Parathyroid adenoma (tissue), 2 donors: ENCODE data around the gene BST1.

Experiments used
- H2AFZ ChIP-seq: fragments of 300-600 bp; sonication (generic); one replicate; pipeline ENCODE4 v1.7.0; 2017; ENCODE audit warnings: antibody characterized with exemption, mild to moderate bottlenecking
- H3K27ac ChIP-seq: fragments of 300-600 bp; sonication (generic); one replicate; pipeline ENCODE4 v1.7.0; 2017
- H3K27me3 ChIP-seq: fragments of 300-600 bp; sonication (generic); one replicate; pipeline ENCODE4 v1.7.0; 2017; ENCODE audit warnings: low read length; ENCODE audit not compliant: control insufficient read depth, insufficient read depth
- H3K36me3 ChIP-seq: fragments of 300-600 bp; sonication (generic); one replicate; pipeline ENCODE4 v1.7.0; 2017; ENCODE audit warnings: low read length; ENCODE audit not compliant: control insufficient read depth, insufficient read depth
- H3K4me1 ChIP-seq: fragments of 300-600 bp; sonication (generic); one replicate; pipeline ENCODE4 v1.7.0; 2017; ENCODE audit warnings: control low read depth
- H3K4me2 ChIP-seq: fragments of 300-600 bp; sonication (generic); one replicate; pipeline ENCODE4 v1.7.0; 2017; ENCODE audit warnings: low read length
- H3K4me3 ChIP-seq: fragments of 300-600 bp; sonication (generic); one replicate; pipeline ENCODE4 v1.7.0; 2017; ENCODE audit warnings: low read depth, low read length
- H3K79me2 ChIP-seq: fragments of 300-600 bp; sonication (generic); one replicate; pipeline ENCODE4 v1.7.0; 2017; ENCODE audit warnings: control low read depth
- H3K9ac ChIP-seq: fragments of 300-600 bp; sonication (generic); one replicate; pipeline ENCODE4 v1.7.0; 2017; ENCODE audit warnings: mild to moderate bottlenecking
- H3K9me3 ChIP-seq: fragments of 300-600 bp; sonication (generic); one replicate; pipeline ENCODE4 v1.7.0; 2017; ENCODE audit warnings: low read length; ENCODE audit not compliant: control insufficient read depth
- CTCF ChIP-seq: fragments of 300-600 bp; sonication (generic); IDR thresholded peaks from one replicate; pipeline ENCODE4 v1.7.0; 2017; ENCODE audit warnings: antibody characterized with exemption, mild to moderate bottlenecking
- donor health status: primary hyperparathyroidism.

The BST1 gene

DNA sequence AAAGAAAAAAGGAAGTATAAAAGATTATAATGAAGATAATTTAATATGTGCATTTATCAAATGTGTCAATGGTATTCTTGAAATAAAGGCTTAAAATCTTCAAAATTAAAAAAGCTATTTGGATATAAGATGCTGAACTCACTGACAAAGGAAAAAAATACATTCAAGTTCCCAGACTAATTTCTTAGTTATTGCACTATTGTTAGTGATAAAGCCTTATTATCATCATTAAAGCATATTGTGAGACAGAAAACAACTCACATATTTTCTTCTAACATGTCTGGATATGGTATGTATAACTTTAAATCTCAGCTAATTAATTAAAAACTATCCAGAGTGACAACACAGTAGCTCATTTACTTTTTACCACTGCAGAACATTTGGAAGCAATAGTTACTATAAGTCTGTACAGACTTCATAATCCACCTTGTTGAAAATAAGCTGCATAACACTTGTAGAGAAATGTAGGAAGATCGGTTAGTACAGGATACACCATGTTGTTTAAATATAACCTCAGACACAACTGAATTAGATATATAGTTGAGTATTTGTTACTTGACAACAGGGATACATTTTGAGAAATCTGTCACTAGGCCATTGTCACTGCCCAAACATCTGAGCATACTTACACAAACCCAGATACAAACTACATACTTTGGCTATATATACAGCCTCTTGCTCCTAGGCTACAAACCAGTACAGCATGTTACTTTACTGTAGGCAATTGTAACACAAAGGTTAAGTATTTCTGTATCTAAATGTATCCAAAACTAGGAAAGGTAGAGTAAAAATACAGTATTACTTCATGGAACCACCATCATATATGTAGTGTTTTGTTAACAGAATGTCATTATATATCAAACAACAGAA, 34.1 kb upstream of the BST1 start:
- no peak overlapping the region for H2AFZ ChIP-seq
- no peaks in the 10 kb centered on the region for H3K79me2 ChIP-seq
- no peaks in the 10 kb centered on the region for H3K36me3 ChIP-seq
- no peak overlapping the region for H3K27ac ChIP-seq
- no peaks in the 10 kb centered on the region for H3K27me3 ChIP-seq
- no peaks in the 10 kb centered on the region for H3K9me3 ChIP-seq
- H3K4me3 ChIP-seq, result no peak overlapping the region
- H3K4me2 ChIP-seq, result no peak overlapping the region
- H3K4me1 ChIP-seq, result no peaks in the 10 kb centered on the region
- H3K9ac ChIP-seq, result no peak overlapping the region
- TF ChIP-seq CTCF, result no peak

- Histone ChIP-seq H3K4me3 (no peak overlapping the region), H3K4me1 (no peaks in the 10 kb centered on the region), H3K27ac (no peak overlapping the region), H3K4me2 (no peak overlapping the region), H3K79me2 (no peaks in the 10 kb centered on the region), H3K9ac (no peak overlapping the region), H3K9me3 (no peaks in the 10 kb centered on the region), H2AFZ (no peak overlapping the region), H3K27me3 (no peaks in the 10 kb centered on the region), H3K36me3 (no peaks in the 10 kb centered on the region)
- no peak for TF ChIP-seq CTCF
Observed at GRCh38 chr4:15670576-15670975, 32.3 kb upstream of the BST1 start.

GRCh38 chr4:15672101-15672500, 30.8 kb upstream of the BST1 start:
- no peaks in the 10 kb centered on the region for H3K9me3 ChIP-seq
- H3K9ac ChIP-seq, result no peak overlapping the region
- no peak overlapping the region for H3K4me3 ChIP-seq
- no peak overlapping the region for H3K27ac ChIP-seq
- no peaks in the 10 kb centered on the region for H3K27me3 ChIP-seq
- no peak overlapping the region for H2AFZ ChIP-seq
- no peaks in the 10 kb centered on the region for H3K36me3 ChIP-seq
- H3K4me1 ChIP-seq, result no peaks in the 10 kb centered on the region
- H3K79me2 ChIP-seq, result no peaks in the 10 kb centered on the region
- no peak for TF ChIP-seq CTCF
- no peak overlapping the region for H3K4me2 ChIP-seq

- H3K36me3 ChIP-seq, result no peaks in the 10 kb centered on the region
- no peaks in the 10 kb centered on the region for H3K27me3 ChIP-seq
- H3K4me1 ChIP-seq, result no peaks in the 10 kb centered on the region
- H3K27ac ChIP-seq, result no peak overlapping the region
- no peaks in the 10 kb centered on the region for H3K9me3 ChIP-seq
- no peak overlapping the region for H2AFZ ChIP-seq
- no peak overlapping the region for H3K4me2 ChIP-seq
- no peak overlapping the region for H3K4me3 ChIP-seq
- no peak for TF ChIP-seq CTCF
- H3K9ac ChIP-seq, result no peak overlapping the region
- no peaks in the 10 kb centered on the region for H3K79me2 ChIP-seq
Observed at GRCh38 chr4:15673337-15673736, 29.5 kb upstream of the BST1 start.

- no peaks in the 10 kb centered on the region for H3K27me3 ChIP-seq
- H3K36me3 ChIP-seq, result no peaks in the 10 kb centered on the region
- no peak overlapping the region for H2AFZ ChIP-seq
- H3K4me1 ChIP-seq, result no peaks in the 10 kb centered on the region
- no peak overlapping the region for H3K9ac ChIP-seq
- no peak overlapping the region for H3K4me2 ChIP-seq
- no peak overlapping the region for H3K27ac ChIP-seq
- H3K79me2 ChIP-seq, result no peaks in the 10 kb centered on the region
- no peak for TF ChIP-seq CTCF
- no peaks in the 10 kb centered on the region for H3K9me3 ChIP-seq
- H3K4me3 ChIP-seq, result no peak overlapping the region
Observed at GRCh38 chr4:15674046-15674445, 28.8 kb upstream of the BST1 start.
